NCI-H2171 treated with DMSO at 0.1 percent for 48 hours (cell line): ENCODE results near the gene GLIS1.
"Not testable (repeated sequence)": the region's sequence is repeated elsewhere in the genome, so short reads cannot be mapped to it uniquely, and the experiment has no call there.

ENCODE experiments used
- DNase-seq: peaks from one replicate; lab custom pipeline; 2025; lab: John Stamatoyannopoulos, UW

Gene GLIS1

DNA sequence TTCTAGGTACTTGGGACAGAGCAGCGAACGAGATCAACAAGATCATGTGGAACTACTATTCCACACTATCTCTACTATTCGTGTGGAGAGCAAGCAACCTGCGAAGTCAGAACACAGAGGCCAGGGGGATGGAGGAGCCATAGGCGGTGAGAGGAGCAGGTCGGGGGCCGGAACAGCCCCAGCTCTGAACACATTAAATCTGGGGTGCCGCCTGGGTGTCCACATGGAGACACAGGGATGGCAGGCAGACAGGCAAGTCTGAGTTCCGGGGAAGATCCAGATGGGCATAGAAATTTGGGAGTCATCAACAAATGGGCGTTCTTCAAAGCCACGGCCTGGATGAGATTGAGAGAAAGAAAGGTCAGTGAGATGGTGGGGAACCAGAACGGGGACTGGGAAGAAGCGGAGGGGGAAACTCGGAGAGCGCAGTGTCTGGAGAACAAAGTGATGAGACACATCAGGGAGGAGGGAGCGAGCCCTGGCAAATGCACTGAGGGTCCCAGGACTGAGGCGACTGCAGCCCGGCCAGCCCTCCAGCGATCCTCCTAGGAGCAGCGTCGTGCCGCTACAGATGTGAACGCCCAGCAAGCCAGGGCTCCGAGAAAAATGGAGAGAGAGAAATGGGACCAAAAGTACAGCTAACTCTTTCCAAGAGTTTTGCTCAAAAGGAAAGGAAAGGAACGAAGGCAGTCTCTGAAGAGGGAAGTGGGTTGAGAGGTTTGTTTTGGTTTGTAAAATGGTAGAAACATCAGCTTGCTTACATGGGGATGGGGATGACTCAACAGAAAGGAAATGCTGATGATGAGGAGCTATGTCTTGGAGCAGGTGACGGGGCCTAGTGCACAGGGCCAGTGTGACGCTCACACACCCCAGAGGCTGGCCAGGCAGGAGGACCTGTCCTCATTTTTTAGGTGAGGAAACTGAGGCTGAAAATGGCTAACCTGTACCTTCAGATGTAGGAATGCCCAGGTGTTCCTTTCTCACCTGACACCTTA is 84.5 kb downstream of the GLIS1 start:
- no peak for DNase-seq

GRCh38 chr1:53653631-53654030 is 85.3 kb downstream of the GLIS1 start:
- no peak for DNase-seq

GRCh38 chr1:53653200-53653575 is 85.8 kb downstream of the GLIS1 start:
- no peak for DNase-seq

- DNase-seq: no peak
Observed at GRCh38 chr1:53652441-53653199, 86.3 kb downstream of the GLIS1 start.

DNA sequence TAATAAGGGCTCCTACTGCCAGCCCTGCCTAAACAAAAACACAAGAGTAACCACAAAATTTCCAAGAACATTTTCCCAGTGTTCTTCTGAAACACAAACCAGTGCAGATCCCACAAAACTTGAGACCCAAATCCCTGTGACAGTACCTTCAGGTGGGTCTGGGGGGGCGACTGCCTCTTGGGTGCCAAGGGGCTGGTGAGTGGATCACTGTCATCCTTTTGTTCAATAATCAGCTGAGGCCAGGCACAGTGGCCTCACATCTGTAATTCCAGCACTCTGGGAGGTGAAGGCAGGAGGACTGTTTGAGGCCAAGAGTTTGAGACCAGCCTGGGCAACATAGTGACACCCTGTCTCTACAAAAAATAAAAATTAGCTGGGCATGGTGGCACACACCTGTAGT is 87.6 kb downstream of the GLIS1 start:
- no peak for DNase-seq

- peak; percentile 87 for DNase-seq
Observed at GRCh38 chr1:53648516-53648915, 90.4 kb downstream of the GLIS1 start.

GRCh38 chr1:53647915-53648314 is 91.0 kb downstream of the GLIS1 start:
- DNase-seq: not testable (repeated sequence)

DNA sequence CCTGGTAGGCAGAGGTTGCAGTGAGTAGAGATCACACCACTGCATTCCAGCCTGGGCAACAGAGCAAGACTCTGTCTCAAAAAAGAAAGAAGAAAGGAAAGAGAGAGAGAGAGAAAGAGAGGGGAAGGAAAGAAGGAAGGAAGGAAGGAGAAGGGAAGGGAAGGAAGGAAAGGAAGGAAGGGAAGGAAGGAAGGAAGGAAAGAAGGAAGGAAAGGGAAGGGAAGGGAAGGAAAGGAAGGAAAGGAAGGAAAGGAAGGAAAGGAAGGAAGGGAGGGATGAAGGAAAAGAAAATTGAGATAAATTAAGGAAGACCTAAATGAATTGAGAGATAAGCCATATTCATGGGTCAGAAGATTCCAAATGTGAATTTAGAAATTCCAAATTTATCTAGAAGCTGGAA is 92.2 kb downstream of the GLIS1 start:
- DNase-seq: no peak

DNA sequence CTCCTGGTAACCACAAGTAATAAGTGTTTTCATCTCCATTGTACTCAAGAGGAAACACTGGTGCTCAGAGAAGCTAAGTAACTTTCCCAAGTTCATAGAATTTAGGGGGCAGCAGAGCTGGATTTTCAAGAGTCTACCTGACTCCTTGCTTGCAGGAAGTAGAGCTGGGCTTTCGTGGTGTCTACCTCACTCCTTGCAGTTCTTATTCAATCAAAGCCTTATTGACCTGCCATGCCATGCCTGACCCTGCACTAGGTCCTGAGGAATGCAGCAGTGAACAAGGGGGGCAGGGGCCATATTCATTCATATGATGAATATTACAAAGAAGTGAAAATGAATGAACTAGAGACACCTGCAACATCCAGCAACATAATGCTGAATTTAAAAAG is 93.3 kb downstream of the GLIS1 start:
- no peak for DNase-seq

GRCh38 chr1:53644909-53645689 is 93.9 kb downstream of the GLIS1 start:
- DNase-seq: no peak

- DNase-seq: no peak
Observed at GRCh38 chr1:53644496-53644895, 94.5 kb downstream of the GLIS1 start.

GRCh38 chr1:53643881-53644390 is 95.0 kb downstream of the GLIS1 start:
- DNase-seq: no peak

- no peak for DNase-seq
Observed at GRCh38 chr1:53643041-53643880, 95.7 kb downstream of the GLIS1 start.

DNA sequence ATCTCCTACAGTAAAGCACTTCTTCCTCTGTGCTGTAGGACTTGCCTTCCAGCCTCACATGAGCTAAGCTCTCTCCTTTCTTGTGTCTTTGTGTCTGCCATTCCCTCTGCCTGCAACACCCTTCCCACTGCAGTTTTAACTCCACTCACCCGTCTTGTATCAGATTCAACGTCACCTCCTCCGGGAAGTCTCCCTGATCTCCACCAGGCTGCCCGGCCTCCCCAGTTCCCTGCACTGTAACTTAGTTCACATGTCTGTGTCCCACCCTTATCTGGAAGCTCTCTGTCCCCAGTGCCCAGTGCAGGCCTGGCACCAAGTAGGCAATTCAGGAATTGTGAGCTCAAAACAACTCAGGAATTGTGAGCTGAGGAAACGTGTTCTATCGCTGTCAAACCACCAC is 96.4 kb downstream of the GLIS1 start:
- no peak for DNase-seq

DNA sequence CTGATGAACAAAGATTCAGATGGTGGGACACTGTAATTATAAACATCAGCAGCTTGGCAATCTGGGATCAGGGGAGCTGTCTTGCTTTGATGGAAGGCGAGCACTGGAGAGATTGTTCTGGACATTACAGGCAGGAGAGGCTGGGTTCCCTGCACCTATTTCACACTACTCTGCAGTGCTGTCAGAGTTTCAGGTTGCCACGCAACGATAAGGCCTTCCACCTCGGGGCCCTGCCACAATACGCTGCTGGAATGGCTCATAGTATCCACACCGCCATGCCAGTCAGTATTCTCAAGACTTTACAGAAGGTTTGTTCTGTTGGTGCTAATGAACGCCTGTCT is 96.8 kb downstream of the GLIS1 start:
- DNase-seq: no peak

- DNase-seq: peak; percentile 61
Observed at GRCh38 chr1:53641481-53642214, 97.3 kb downstream of the GLIS1 start.

DNA sequence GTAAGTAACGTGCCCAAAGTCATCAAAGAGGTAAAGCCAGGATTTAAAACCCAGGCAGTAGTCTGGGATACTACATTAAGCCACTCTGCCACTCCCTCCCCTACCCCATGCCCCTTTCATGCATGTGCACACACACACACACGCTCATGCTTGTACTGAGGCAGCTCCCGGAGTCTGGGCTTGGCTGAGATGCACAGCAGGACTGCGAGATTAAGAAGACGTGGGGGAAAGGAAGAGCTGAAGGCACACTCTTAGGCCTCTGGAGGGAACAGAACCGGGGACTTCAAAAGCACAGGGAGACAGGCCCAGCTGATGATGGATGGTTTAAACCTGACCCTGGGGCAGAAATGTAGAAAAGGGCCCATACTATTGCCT is 98.3 kb downstream of the GLIS1 start:
- peak; percentile 33 for DNase-seq

DNA sequence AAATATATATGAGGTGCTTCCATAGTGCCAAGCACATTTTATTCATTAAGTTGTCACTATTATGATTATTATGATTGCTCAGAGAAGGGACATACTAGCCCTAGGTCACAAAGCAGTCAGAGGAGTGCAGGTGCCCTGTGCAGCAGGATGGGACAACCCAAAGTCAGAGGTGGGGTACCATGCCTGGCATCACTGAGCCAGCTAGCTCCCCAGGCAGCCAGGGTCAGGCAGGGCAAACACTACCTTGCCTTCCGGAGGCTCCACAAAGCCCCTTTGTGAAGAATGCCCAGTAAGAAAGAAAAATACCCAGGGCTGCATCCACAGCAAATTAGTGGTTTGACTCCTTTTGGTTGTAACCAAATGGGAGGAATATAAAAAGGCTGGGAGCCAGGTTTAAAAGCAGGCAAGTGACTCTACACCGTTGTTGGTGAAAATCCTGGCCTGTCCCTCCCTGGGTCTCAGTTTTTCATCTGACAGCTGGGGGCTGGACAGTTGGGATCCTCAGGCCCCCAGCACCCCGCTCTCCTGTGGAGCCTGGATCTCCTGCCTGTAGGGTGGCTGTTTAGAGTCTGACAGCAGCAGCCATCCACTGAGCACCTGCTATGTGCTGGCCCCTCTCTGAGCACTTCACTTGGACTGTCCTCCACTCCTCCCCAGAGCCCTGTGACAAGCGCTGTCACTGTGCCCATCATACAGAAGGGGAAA is 98.8 kb downstream of the GLIS1 start:
- no peak for DNase-seq

GRCh38 chr1:53639251-53639763 is 99.7 kb downstream of the GLIS1 start:
- peak; percentile 97 for DNase-seq
